Upper lobe of left lung (tissue), 6 donors: ENCODE measurements around the gene FAM3B. TPM values are rescaled to one million over a fixed set of nuclear protein-coding genes. Genes with fewer than 3 reads are reported as not detected.
A peak's percentile ranks its signal among the peaks of the same experiment; 100 is the strongest.
"Not testable (repeated sequence)": the region's sequence is repeated elsewhere in the genome, so short reads cannot be mapped to it uniquely, and the experiment has no call there.

Experiments
- ATAC-seq, 2 donors: fragments of 200-7000 bp; cut with Tn5 transposase; one replicate each; pipeline ENCODE4 v1.9.1; 2022; ENCODE audit warnings: mild to moderate bottlenecking in 2 of 2, moderate library complexity in 2 of 2; ENCODE audit not compliant: low FRiP score in 2 of 2
- DNase-seq, 2 donors: peaks; one replicate each; pipeline ENCODE4 v3.0.0-alpha.2; 2019 to 2020
- H3K27ac ChIP-seq, 4 donors: fragments of 200-600 bp; sonication (generic); one replicate each; pipeline ENCODE4 v1.5.1; 2016 to 2019
- H3K27me3 ChIP-seq, 4 donors: fragments of 200-600 bp; sonication (generic); one replicate each; pipeline ENCODE4 v1.5.1; 2017 to 2019
- H3K36me3 ChIP-seq, 4 donors: fragments of 200-600 bp; sonication (generic); one replicate each; pipeline ENCODE4 v1.5.1; 2016 to 2019
- H3K4me1 ChIP-seq, 4 donors: fragments of 200-600 bp; sonication (generic); one replicate each; pipeline ENCODE4 v1.5.1; 2018 to 2019
- H3K4me3 ChIP-seq, 4 donors: fragments of 200-600 bp; sonication (generic); one replicate each; pipeline ENCODE4 v1.5.1; 2017 to 2019; ENCODE audit warnings: mild to moderate bottlenecking in 2 of 4, moderate library complexity in 1 of 4
- H3K9me3 ChIP-seq, 4 donors: fragments of 200-600 bp; sonication (generic); one replicate each; pipeline ENCODE4 v1.5.1; 2018 to 2019
- CTCF ChIP-seq, 6 experiments: fragments of 450-650 bp in 4 of 6; fragments of 200-600 bp in 2 of 6; sonication (generic) in 2 of 6; IDR thresholded peaks; one replicate each; pipeline ENCODE4 v1.5.1; 2016 to 2019; ENCODE audit warnings: antibody characterized with exemption in 6 of 6
- EP300 ChIP-seq, 4 donors: sonication (generic); formaldehyde crosslinking; IDR thresholded peaks; one replicate each; pipeline ENCODE4 v1.5.1; 2017; ENCODE audit warnings: antibody characterized with exemption in 4 of 4, control low read depth in 2 of 4
- POLR2A ChIP-seq, 4 donors: fragments of 450-650 bp; IDR thresholded peaks; one replicate each; pipeline ENCODE4 v1.5.1; 2016 to 2017; ENCODE audit warnings: antibody characterized with exemption in 4 of 4, mild to moderate bottlenecking in 2 of 4
- POLR2AphosphoS5 ChIP-seq, 2 donors: sonication (generic); formaldehyde crosslinking; IDR thresholded peaks; one replicate each; pipeline ENCODE4 v1.5.1; 2017; ENCODE audit warnings: antibody characterized with exemption in 2 of 2
- WGBS, 2 donors: methylation state at CpG; one replicate each; pipeline ENCODE4 v1.1.5; 2017 to 2018; 5-methylcytosine and 5-hydroxymethylcytosine counted together
- total RNA-seq, 6 donors: library from RNA; depleted of rRNA in 4 of 6; stranded (reverse); fragments of >200 nt in 4 of 6; gene quantifications; one replicate each; pipeline versions ENCODE4 v1.1.0 to v1.2.1, GENCODE V29; 2016 to 2021
- donor health status: DM: no; HTN: no; CAD: no; lungs with moderate emphysema.
- donor health status: DM: no; HTN: yes; CAD: no; lungs with severe emphysema.

Gene FAM3B
- total RNA-seq, 6 donors from 2014 or later = 2.9 to 13.2 (median 4.7) TPM

GRCh38 chr21:41357546-41357945 is 40.9 kb downstream of the FAM3B start:
- Histone ChIP-seq H3K4me3 (no peak overlapping the region), H3K36me3 (no peaks in the 10 kb centered on the region), H3K27me3 (no peaks in the 10 kb centered on the region), H3K9me3 (no peaks in the 10 kb centered on the region), H3K27ac (no peak overlapping the region), H3K4me1 (peaks cover 7 to 20% (median 13%) of the 10 kb centered on the region in 4 donors)
- TF ChIP-seq POLR2AphosphoS5 (IDR thresholded peaks at IDR 0.05) (no peak), EP300 (IDR thresholded peaks at IDR 0.05) (no peak), POLR2A (IDR thresholded peaks at IDR 0.05) (no peak), CTCF (IDR thresholded peaks at IDR 0.05) (no peak)
- DNase-seq = no peak
- ATAC-seq = no peak
- 76 to 78% methylated on average over 7 to 8 of the region's 8 CpGs for whole genome bisulfite sequencing, 2 donors

GRCh38 chr21:41358193-41359166 is 41.9 kb downstream of the FAM3B start:
- peak in 1 of 2 donors; percentile 16 for DNase-seq
- WGBS, 2 donors = 85 to 94% methylated on average over 8 to 9 of the region's 9 CpGs
- Histone ChIP-seq H3K27ac (no peak overlapping the region), H3K4me1 (peaks cover 12 to 29% (median 18%) of the 10 kb centered on the region in 4 donors), H3K9me3 (no peaks in the 10 kb centered on the region), H3K36me3 (no peaks in the 10 kb centered on the region), H3K27me3 (no peaks in the 10 kb centered on the region), H3K4me3 (no peak overlapping the region)
- no peak for ATAC-seq
- TF ChIP-seq POLR2A (IDR thresholded peaks at IDR 0.05) = no peak

GRCh38 chr21:41359286-41359685 is 42.7 kb downstream of the FAM3B start:
- TF ChIP-seq EP300 (IDR thresholded peaks at IDR 0.05) = no peak
- TF ChIP-seq POLR2AphosphoS5 (IDR thresholded peaks at IDR 0.05) = no peak
- TF ChIP-seq POLR2A (IDR thresholded peaks at IDR 0.05) = no peak
- no peak for TF ChIP-seq CTCF (IDR thresholded peaks at IDR 0.05)
- DNase-seq = no peak
- Histone ChIP-seq H3K36me3 (no peaks in the 10 kb centered on the region), H3K27me3 (no peaks in the 10 kb centered on the region), H3K4me3 (no peak overlapping the region), H3K4me1 (peaks cover 12 to 31% (median 20%) of the 10 kb centered on the region in 4 donors), H3K27ac (peak overlapping the region in 1 of 4 donors; percentile 4), H3K9me3 (no peaks in the 10 kb centered on the region)
- ATAC-seq = no peak
- 76 to 84% methylated on average over 11 to 12 of the region's 12 CpGs for WGBS, 2 donors

- Histone ChIP-seq H3K27ac (peak overlapping the region in 1 of 4 donors; percentile 4), H3K4me1 (peaks cover 12 to 31% (median 20%) of the 10 kb centered on the region in 4 donors)
- H3K36me3 ChIP-seq, ATAC-seq, H3K4me3 ChIP-seq, H3K9me3 ChIP-seq, H3K27me3 ChIP-seq: not testable (repeated sequence)
- 81 to 92% methylated on average over 4 of the region's 4 CpGs for WGBS, 2 donors
- DNase-seq = peak in 1 of 2 donors; percentile 16
Observed at GRCh38 chr21:41359754-41360071, 43.1 kb downstream of the FAM3B start.

- DNase-seq (peak in 1 of 2 donors; percentile 25), ATAC-seq (peak in 1 of 2 donors; percentile 63)
- H3K4me3 ChIP-seq = no peak overlapping the region
- H3K36me3 ChIP-seq = no peaks in the 10 kb centered on the region
- TF ChIP-seq POLR2AphosphoS5 (IDR thresholded peaks at IDR 0.05) = no peak
- no peak for TF ChIP-seq POLR2A (IDR thresholded peaks at IDR 0.05)
- TF ChIP-seq EP300 (IDR thresholded peaks at IDR 0.05) = no peak
- TF ChIP-seq CTCF (IDR thresholded peaks at IDR 0.05) = no peak
- no peaks in the 10 kb centered on the region for H3K9me3 ChIP-seq
- WGBS, 2 donors = 66 to 84% methylated on average over 12 to 22 of the region's 22 CpGs
- H3K27me3 ChIP-seq = no peaks in the 10 kb centered on the region
- peaks cover 12 to 31% (median 20%) of the 10 kb centered on the region in 4 donors for H3K4me1 ChIP-seq
- peak overlapping the region in 2 of 4 donors; percentile 4 to 91 for H3K27ac ChIP-seq
Observed at GRCh38 chr21:41360072-41360821, 43.6 kb downstream of the FAM3B start.
